K562 (cell line): Measurements from ENCODE around the gene MT4. TPM values are rescaled to one million over a fixed set of nuclear protein-coding genes. Genes with fewer than 3 reads are reported as not detected.

Experiments
- BRF1 ChIP-seq: IDR thresholded peaks from 3 replicates; pipeline ENCODE4 v1.6.1; 2011; ENCODE audit warnings: borderline replicate concordance, mild to moderate bottlenecking; ENCODE audit not compliant: insufficient read length; ENCODE audit errors: extremely low read depth
- CBX8 ChIP-seq: fragments of 200-600 bp; sonication (generic); IDR thresholded peaks from 2 replicates; pipeline ENCODE4 v1.6.1; 2012; ENCODE audit warnings: borderline replicate concordance, mixed run types, low read depth, mild to moderate bottlenecking, moderate library complexity, mixed read lengths, low read length, control low read depth, inconsistent platforms; ENCODE audit not compliant: poor library complexity, severe bottlenecking; ENCODE audit errors: extremely low read depth
- COPS2 ChIP-seq: fragments of 450-650 bp; conservative IDR thresholded peaks from 2 replicates; pipeline ENCODE4 v1.6.1; 2016; ENCODE audit warnings: mild to moderate bottlenecking, moderate library complexity
- CREM ChIP-seq: IDR thresholded peaks from 2 replicates; pipeline ENCODE4 v1.6.1; 2014; ENCODE audit warnings: antibody characterized with exemption, low read depth
- DIDO1 ChIP-seq: fragments of 450-650 bp; IDR thresholded peaks from 2 replicates; pipeline ENCODE4 v1.6.1; 2016; ENCODE audit warnings: low read depth, missing biosample characterization, missing genetic modification characterization
- ETS2 ChIP-seq: IDR thresholded peaks from 2 replicates; pipeline ENCODE4 v1.6.1; 2016; ENCODE audit warnings: borderline replicate concordance, missing genetic modification characterization, mild to moderate bottlenecking, moderate library complexity, missing compliant biosample characterization; ENCODE audit not compliant: poor library complexity, severe bottlenecking
- JUNB ChIP-seq: fragments of 450-650 bp; formaldehyde crosslinking; conservative IDR thresholded peaks from 2 replicates; pipeline ENCODE4 v1.4.0; 2020; ENCODE audit warnings: mild to moderate bottlenecking
- MECOM ChIP-seq: fragments of 250-450 bp; sonication (Bioruptor Pico); IDR thresholded peaks from 2 replicates; pipeline ENCODE4 v1.8.0; 2022; ENCODE audit warnings: inconsistent platforms
- PPARD ChIP-seq: fragments of 250-450 bp; sonication (Bioruptor Pico); IDR thresholded peaks from 2 replicates; pipeline ENCODE4 v1.8.0; 2022; ENCODE audit warnings: inconsistent platforms, mild to moderate bottlenecking, moderate library complexity
- RAD21 ChIP-seq, 2 experiments: fragments of 250-450 bp in 1 of 2; fragments of 450-650 bp in 1 of 2; sonication (Bioruptor Pico) in 1 of 2; formaldehyde crosslinking in 1 of 2; IDR thresholded peaks in 1 of 2; conservative IDR thresholded peaks in 1 of 2; 2 replicates each; pipeline versions ENCODE4 v1.4.0 to v1.8.0; 2020 to 2022; ENCODE audit warnings: mild to moderate bottlenecking in 2 of 2, moderate library complexity in 1 of 2
- SAP30 ChIP-seq: fragments of 200-600 bp; sonication (generic); IDR thresholded peaks from 2 replicates; pipeline ENCODE4 v1.6.1; 2012; ENCODE audit warnings: borderline replicate concordance, low read depth, mild to moderate bottlenecking, moderate library complexity, low read length, control low read depth, inconsistent platforms; ENCODE audit not compliant: insufficient read depth, poor library complexity, severe bottlenecking
- SNIP1 ChIP-seq: fragments of 450-650 bp; IDR thresholded peaks from 2 replicates; pipeline ENCODE4 v1.7.1; 2017; ENCODE audit warnings: low read depth, mild to moderate bottlenecking
- TEAD1 ChIP-seq, 2 experiments: fragments of 450-650 bp in 1 of 2; sonication (generic) in 1 of 2; formaldehyde crosslinking; IDR thresholded peaks; 2 replicates each; pipeline versions ENCODE4 v1.4.0 to v1.8.0; 2020 to 2022; ENCODE audit warnings: mild to moderate bottlenecking in 2 of 2, missing genetic modification reagents in 1 of 2
- THRAP3 ChIP-seq: fragments of 450-650 bp; IDR thresholded peaks from 2 replicates; pipeline ENCODE4 v1.6.1; 2016; ENCODE audit warnings: mild to moderate bottlenecking, inconsistent platforms, borderline replicate concordance
- TRIM24 ChIP-seq, 2 experiments: fragments of 450-650 bp; IDR thresholded peaks; 2 replicates each; pipeline ENCODE4 v1.6.1; 2016
- YY1 ChIP-seq, 3 experiments: IDR thresholded peaks; 2 replicates each; pipeline ENCODE4 v1.6.1; 2011; ENCODE audit warnings: low read length in 2 of 3, mild to moderate bottlenecking in 2 of 3, moderate library complexity in 2 of 3, borderline replicate concordance in 1 of 3, control low read depth in 1 of 3, low read depth in 1 of 3; ENCODE audit not compliant: insufficient read depth in 3 of 3, insufficient replicate concordance in 2 of 3, control insufficient read depth in 1 of 3, insufficient read length in 1 of 3; ENCODE audit errors: extremely low read depth in 1 of 3
- ZFP1 ChIP-seq: fragments of 450-650 bp; formaldehyde crosslinking; IDR thresholded peaks from 2 replicates; pipeline ENCODE4 v1.4.0; 2020; ENCODE audit warnings: mild to moderate bottlenecking, mixed read lengths
- ZNF239 ChIP-seq: fragments of 250-450 bp; sonication (Bioruptor Pico); IDR thresholded peaks from 2 replicates; pipeline ENCODE4 v1.4.0; 2020; ENCODE audit warnings: mild to moderate bottlenecking
- polyA plus RNA-seq, 8 experiments: library from polyadenylated mRNA; depleted of rRNA in 4 of 8; stranded (reverse) in 5 of 8; unstranded in 3 of 8; fragments of >200 nt; fragmentation: Nextera tagmentation in 2 of 8; fragmentation: Illumina TruSeq in 1 of 8; extraction: Ambion mirVana in 2 of 8; extraction: Trizol in 1 of 8; gene quantifications; 2 replicates each; pipeline versions ENCODE4 v1.2.1 to v1.2.3, GENCODE V29; 2011 to 2014; ENCODE audit warnings: inconsistent platforms in 1 of 8, missing spikeins in 1 of 8
- total RNA-seq, 7 experiments: library from RNA; depleted of rRNA in 6 of 7; stranded (reverse); fragments of >200 nt in 6 of 7; fragmentation: Illumina TruSeq in 2 of 7; extraction: Trizol in 2 of 7; gene quantifications; 2 replicates each; pipeline versions ENCODE4 v1.2.1 to v1.2.3, GENCODE V29; 2011 to 2021; ENCODE audit warnings: low replicate concordance in 1 of 7
- TF ChIP-seq, protein P1 (sequence below): fragments of 450-650 bp; IDR thresholded peaks from 2 replicates; pipeline ENCODE4 v1.6.1; 2017; ENCODE audit warnings: mild to moderate bottlenecking, moderate library complexity
- TF ChIP-seq, protein P2 (sequence below), 2 experiments: IDR thresholded peaks in 1 of 2; conservative IDR thresholded peaks in 1 of 2; 2 replicates each; pipeline ENCODE4 v1.6.1; 2016; ENCODE audit warnings: low read depth in 2 of 2, mild to moderate bottlenecking in 1 of 2, missing compliant biosample characterization in 1 of 2, missing genetic modification characterization in 1 of 2, moderate library complexity in 1 of 2

Gene MT4
- total and polyA plus RNA-seq, 9 of the 15 experiments (the other 6 are each of a cell fraction or from before 2014, with no cell fraction given) = not detected

DNA sequence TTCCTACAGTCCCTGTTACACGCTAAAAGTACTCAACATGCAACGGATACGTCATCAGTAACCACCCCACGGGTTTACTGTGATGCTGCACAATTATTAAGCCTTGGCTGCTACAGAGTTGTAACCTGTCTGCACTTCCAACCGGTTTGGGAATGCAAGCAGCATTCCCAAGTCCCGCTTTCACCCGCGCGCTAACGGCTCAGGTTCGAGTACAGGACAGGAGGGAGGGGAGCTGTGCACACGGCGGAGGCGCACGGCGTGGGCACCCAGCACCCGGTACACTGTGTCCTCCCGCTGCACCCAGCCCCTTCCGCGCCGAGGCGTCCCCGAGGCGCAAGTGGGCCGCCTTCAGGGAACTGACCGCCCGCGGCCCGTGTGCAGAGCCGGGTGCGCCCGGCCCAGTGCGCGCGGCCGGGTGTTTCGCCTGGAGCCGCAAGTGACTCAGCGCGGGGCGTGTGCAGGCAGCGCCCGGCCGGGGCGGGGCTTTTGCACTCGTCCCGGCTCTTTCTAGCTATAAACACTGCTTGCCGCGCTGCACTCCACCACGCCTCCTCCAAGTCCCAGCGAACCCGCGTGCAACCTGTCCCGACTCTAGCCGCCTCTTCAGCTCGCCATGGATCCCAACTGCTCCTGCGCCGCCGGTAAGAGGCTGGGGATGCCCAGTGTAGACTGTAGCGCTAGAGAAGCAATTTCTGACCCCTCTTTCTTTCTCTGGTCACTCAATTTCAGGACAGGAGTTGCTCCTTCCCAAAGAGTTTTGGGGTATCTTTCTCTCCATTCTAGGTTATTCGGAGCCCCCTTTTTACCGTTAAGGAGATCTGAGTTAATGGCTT is 43.4 kb downstream of the MT4 start, which contains the start of gene MT2A (continued):
- TF ChIP-seq COPS2 (no peak), ETS2 (tag) (no peak), TEAD1 (CRISPR knock-in tag; IDR thresholded peaks at IDR 0.05) (no peak), YY1 (IDR thresholded peaks at IDR 0.05; ENCODE audit: borderline replicate concordance in 1 of 3, control insufficient read depth in 1 of 3, extremely low read depth in 1 of 3, insufficient read depth in 3 of 3, insufficient read length in 1 of 3, insufficient replicate concordance in 2 of 3, low read depth in 1 of 3, low read length in 2 of 3) (peak in 2 of 3 experiments; percentile 10 to 41), SNIP1 (no peak), PPARD (CRISPR knock-in tag) (no peak), JUNB (CRISPR knock-in tag) (no peak; the same call in 1 of the 2 replicates), ZNF239 (CRISPR knock-in tag) (no peak), CREM (peak; percentile 46; the same call in 1 of the 2 replicates), MECOM (CRISPR knock-in tag) (no peak), BRF1 (no peak), THRAP3 (no peak), RAD21 (CRISPR knock-in tag; conservative IDR thresholded peaks at IDR 0.05 in 1 of 2, IDR thresholded peaks at IDR 0.05 in 1 of 2) (no peak), SAP30 (no peak), DIDO1 (tag) (no peak), CBX8 (no peak), TRIM24 (IDR thresholded peaks at IDR 0.05) (0 out of 4 replicates have a peak, but pooled peaks of 1 of the 2 experiments have one; percentile 24), ZFP1 (CRISPR knock-in tag) (no peak)
- TF ChIP-seq, protein P1, sequence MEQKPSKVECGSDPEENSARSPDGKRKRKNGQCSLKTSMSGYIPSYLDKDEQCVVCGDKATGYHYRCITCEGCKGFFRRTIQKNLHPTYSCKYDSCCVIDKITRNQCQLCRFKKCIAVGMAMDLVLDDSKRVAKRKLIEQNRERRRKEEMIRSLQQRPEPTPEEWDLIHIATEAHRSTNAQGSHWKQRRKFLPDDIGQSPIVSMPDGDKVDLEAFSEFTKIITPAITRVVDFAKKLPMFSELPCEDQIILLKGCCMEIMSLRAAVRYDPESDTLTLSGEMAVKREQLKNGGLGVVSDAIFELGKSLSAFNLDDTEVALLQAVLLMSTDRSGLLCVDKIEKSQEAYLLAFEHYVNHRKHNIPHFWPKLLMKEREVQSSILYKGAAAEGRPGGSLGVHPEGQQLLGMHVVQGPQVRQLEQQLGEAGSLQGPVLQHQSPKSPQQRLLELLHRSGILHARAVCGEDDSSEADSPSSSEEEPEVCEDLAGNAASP = no peak
- TF ChIP-seq, protein P2, sequence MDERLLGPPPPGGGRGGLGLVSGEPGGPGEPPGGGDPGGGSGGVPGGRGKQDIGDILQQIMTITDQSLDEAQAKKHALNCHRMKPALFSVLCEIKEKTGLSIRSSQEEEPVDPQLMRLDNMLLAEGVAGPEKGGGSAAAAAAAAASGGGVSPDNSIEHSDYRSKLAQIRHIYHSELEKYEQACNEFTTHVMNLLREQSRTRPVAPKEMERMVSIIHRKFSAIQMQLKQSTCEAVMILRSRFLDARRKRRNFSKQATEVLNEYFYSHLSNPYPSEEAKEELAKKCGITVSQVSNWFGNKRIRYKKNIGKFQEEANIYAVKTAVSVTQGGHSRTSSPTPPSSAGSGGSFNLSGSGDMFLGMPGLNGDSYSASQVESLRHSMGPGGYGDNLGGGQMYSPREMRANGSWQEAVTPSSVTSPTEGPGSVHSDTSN (CRISPR knock-in tag; IDR thresholded peaks at IDR 0.05; ENCODE audit: low read depth) = no peak
- TF ChIP-seq, protein P2 (tag; conservative IDR thresholded peaks at IDR 0.05; ENCODE audit: low read depth) = no peak
